Fibroblast of gingiva (primary cell): ENCODE data around the gene CCDC121.
A peak's percentile ranks its signal among the peaks of the same experiment; 100 is the strongest.
"Not testable (repeated sequence)": the region's sequence is repeated elsewhere in the genome, so short reads cannot be mapped to it uniquely, and the experiment has no call there.

Experiments used
- DNase-seq: peaks from one replicate; pipeline ENCODE4 v3.0.0-alpha.2; 2011; ENCODE audit warnings: low read depth

Gene CCDC121

DNA sequence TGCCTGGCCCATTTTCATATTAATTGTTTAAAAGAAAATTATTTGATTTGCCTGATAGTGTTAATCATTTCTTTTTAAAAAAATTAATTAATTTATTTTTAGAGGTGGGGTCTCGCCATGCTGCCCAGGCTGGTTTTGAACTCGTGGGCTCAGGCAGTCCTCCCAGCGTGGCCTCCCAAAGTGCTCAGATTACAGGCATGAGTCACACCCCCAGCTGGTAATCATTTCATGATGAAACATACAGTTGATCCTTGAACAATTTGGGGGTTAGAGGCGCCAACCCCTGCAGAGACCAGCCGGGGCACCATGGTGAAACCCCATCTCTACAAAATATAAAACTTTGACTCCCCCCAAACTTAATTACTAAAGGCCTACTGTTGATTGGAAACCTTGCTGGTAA lies 8.0 kb upstream of the CCDC121 start:
- DNase-seq, result peak; percentile 9

DNA sequence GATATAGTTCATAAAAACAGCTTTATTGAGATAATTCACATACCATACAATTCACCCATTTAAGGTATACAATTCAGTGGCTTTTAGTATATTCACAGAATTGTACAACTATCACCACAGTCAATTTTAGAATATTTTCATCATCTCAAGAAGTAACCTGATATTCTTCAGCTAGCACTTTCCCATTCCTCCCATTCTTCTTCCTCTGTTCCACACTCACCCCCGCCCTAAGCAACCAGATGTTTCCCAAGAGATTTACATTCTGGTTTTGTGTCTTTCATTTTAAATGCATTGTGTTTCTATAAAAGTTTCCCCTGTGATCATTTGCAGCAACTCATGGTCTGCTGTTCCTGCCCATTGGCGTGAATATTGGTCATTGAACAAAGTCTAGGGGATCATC lies 5.5 kb upstream of the CCDC121 start:
- peak; percentile 13 for DNase-seq

DNA sequence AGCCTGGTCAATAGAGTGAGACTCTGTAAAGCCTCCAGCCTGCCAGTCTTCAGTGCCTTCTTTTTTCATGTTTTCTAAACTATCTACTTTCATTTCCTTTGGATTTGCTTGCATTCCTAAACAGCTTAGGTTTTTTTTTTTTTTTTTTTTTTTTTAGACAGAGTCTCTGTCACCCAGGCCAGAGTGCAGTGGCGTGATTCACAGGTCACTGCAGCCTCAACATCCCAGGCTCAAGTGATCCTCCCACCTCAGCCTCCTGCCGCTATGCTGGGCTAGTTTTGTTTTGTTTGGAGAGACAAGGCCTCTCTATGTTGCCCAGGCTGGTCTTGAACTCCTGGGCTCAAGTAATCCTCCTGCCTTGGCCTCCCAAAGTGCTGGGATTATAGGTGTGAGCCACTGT lies 1.4 kb upstream of the CCDC121 start:
- not testable (repeated sequence) for DNase-seq

DNA sequence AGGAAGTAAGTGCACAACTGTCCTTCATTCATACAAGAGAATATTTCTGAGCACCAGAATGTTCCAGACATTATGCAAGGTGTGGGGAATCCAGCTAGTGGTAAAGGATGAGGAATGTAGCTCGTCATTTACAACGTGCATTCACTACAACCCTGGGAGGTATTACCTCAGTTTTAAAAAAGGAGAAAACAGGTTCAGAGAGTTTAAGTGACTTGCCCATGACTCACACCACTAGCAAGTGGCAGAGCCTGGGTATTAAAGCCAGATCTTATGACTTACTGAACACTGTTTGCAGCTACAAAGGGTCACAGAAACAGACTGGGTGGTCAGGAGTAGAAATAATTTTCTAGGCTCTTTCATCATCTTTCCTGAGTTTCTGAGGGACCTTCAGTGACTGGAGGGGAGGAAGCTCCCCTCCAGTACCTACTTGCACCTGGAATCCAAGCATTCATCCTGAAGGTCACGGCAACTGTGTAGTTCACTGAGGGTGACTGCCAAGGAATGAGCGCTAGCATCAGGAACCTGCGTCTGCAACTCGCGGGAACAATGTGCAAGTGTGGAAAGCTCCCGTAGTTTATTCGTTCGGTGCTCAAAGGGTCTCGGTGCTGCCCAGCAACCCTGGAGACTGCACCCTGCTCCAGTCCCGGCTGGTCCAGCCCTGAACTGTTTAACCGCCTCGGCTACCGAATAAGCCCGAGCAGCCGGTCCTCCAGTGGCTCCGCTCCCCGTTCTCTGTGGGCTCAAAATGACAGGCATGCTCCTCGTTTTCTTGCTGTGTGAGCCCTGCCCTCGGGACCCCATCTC lies 647 bp downstream of the CCDC121 start:
- DNase-seq, result peak; percentile 74

DNA sequence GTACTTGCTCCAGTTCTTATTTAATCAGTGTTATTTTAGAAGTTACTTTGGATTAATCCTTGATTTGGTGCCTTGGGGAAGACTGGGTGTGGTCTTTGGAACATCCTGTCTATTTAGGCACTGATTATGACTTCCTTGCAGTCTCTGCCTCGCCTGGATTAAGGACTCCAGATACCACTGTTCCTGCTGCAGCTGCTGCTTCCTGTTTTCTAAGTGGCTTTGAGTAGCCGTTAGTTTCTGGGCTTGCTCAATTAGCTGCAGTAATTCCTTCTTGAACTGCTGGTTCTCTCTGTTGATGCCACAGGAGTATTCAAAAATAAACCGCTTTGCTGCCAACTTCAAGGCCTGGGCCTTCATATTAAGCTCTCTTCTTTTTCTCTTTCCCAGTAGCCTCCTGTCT lies 1.9 kb downstream of the CCDC121 start:
- not testable (repeated sequence) for DNase-seq

DNA sequence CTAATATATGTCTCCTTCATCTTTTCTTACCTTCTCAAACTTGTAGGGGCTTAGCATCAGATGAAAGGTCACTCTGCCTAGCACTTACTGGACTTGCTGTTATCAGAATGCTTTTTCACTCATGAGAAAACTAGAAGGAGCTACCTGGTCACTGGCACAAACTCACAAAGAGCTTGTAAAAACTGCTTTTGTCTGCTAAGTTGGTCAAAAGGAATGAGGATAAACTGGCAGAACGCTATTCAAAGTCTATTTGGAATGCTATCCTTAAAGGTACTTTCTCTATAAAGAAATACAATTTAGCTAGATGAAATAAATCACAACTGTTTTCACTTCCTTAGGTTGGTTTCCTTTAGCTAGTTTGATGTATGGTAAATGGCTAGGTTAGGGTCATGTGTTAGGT lies 2.5 kb downstream of the CCDC121 start:
- not testable (repeated sequence) for DNase-seq

DNA sequence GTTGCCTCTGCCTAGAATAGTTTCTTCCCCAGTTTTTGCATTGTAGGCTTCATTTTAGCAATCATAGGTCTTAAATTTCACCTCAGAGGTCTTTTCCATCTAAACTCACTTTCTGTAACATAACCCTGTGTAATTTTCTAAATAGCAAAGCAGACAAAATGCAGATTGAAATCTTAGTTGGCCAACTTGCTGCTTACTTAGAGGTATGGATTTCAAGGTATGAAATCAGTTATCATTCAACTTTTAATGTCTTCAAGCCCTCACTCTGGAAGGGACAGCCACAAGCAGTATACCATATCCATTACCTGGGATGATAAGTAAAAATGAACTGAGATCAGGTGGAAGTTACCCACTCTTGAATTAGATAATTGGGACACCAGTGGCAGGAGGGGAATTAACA lies 3.9 kb downstream of the CCDC121 start:
- DNase-seq, result no peak

DNA sequence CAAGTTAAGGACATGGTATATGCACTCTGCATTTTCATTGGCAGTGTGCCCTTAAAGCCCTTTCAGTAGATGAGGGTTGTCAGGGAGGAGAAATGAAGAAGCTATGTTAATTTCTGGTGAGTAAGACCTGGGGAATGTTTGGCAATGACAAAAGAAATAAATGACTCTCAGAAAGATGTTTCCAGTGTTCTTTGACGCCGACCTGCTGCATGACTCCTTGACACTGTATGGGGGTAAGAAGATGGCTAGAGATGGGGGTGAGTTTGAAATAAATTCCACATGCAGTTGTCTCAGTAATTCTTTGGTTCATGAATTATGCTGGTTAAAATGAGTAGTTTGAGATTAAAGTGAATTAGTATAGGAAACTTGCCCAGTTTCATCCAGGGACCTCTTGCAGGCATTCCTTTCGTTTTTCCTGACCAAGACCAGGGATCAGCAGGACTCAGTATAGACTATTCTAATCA lies 5.9 kb downstream of the CCDC121 start:
- DNase-seq, result peak; percentile 64

DNA sequence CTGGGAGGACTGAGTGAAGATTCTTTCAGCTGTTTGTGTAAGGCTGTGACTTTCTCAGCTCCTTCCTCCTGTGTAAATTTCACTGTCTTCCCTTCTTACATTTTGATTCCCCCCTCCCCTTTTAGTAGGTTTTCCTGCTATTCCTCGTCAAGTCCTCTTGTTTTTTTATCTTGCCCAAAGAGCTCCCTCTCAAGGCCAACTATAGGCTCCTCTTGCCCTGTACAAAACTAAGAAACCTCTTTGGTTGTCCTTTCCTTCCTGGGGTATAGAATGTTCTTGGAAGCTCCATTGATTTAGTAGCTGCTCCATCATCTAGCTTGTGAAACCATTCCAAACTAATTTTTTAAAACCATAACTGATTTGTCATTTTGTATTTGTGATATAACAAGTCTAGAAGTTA lies 7.3 kb downstream of the CCDC121 start:
- no peak for DNase-seq

DNA sequence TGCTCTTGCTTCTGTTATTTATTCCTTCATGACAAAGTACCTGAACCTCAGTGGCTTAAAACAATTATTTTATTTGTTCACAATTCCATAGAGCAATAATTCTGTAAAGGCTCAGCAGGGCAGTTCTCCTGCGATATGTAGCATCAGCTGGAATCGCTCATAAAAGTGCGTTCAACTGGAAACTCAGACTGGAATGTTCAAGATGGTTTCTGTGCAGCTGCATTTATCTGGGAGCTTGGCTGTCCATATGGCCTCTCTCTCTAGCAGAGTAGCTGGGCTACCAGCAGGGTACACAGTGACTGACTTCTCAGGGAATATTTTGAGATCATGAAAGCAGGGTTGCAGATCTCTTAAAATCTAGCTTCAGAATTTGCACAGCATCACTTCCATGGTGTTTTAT lies 13.5 kb downstream of the CCDC121 start:
- no peak for DNase-seq

DNA sequence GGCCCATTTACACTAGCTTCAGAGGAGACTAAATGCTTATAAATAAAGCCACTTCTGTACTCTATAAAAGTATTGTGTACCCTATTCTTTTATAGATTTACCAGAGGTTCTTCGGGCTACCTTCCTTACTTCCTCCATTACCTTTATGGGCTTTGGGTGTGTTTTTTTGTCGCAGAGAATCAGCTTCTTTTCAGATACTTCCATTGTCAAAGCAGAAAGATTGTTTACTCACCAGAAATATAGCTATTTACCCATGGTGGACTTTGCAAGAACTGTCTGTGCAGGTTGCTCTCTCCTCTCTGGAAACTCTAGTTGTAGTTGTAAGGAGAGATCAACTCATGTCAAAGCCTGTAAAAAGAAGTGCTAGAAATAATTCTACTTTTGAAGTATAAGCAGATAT lies 14.8 kb downstream of the CCDC121 start:
- no peak for DNase-seq

DNA sequence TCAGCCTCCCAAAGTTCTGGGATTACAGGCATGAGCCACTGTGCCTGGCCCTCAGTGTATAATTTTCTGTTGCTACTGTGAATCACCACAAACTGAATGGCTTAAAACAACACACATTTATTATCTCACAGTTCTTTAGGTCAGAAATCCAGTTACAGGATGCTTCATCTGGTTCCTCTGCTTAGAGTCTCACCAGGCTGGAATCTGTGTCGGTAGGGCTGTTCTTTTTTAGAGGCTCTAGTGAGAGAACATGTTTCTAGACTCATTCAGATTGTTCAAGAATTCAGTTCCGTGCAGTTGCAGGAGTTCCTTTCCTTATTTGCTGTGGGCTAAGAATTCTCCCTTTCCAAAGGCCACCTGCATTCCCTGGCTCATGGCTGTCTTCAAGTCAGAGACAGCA lies 22.2 kb downstream of the CCDC121 start:
- no peak for DNase-seq

DNA sequence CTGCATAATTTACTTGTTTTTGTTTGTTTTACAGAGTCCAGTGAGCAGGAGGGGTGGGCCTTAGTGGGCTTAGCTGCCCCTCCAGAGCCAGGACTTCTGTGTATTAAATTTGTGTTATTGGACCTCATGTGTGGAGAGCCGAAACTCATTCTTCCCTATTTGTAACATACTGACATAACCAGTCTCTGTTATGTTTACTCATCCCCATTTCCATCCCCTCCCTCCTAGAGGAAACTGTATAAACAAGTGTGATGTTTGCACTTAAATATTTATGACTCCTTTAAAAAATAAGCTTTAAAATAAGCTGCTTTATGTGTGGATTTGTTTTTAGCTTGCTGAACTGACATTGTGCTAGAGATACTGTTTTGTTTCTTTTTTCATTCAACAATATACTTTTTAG lies 32.2 kb downstream of the CCDC121 start:
- no peak for DNase-seq

DNA sequence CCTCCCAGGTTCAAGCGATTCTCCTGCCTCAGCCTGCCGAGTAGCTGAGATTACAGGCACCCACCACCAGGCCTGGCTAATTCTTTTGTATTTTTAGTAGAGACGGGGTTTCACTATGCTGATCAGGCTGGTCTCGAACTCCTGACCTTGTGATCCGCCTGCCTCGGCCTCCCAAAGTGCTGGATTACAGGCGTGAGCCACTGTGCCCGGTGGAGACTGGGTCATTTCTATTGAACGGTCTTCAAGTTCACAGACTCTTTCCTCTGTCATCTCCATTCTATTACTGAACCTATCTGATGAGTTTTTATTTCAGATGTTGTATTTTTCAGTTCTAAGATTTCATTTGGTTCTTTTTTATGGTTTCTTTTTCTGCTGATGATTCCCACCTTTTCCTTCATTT lies 33.4 kb downstream of the CCDC121 start:
- DNase-seq, result not testable (repeated sequence)

DNA sequence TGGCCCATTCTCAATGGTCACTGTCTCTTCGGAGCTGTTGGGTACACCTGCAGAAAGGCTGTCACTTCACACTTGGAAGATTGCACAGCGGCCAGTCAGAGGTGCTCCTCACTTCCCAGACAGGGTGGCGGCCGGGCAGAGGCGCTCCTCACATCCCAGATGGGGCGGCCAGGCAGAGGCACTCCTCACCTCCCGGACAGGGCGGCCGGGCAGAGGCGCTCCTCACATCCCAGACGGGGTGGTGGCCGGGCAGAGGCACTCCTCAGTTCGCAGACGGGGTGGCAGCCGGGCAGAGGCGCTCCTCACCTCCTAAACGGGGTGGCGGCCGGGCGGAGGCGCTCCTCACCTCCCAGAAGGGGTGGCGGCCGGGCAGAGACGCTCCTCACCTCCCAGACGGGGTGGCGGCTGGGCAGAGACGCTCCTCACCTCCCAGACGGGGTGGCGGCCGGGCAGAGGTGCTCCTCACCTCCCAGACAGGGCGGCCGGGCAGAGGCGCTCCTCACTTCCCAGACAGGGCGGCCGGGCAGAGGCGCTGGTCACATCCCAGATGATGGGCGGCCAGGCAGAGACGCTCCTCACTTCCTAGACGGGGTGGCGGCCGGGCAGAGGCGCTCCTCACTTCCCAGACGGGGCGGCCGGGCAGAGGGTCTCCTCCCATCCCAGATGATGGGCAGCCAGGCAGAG lies 34.6 kb downstream of the CCDC121 start:
- not testable (repeated sequence) for DNase-seq

DNA sequence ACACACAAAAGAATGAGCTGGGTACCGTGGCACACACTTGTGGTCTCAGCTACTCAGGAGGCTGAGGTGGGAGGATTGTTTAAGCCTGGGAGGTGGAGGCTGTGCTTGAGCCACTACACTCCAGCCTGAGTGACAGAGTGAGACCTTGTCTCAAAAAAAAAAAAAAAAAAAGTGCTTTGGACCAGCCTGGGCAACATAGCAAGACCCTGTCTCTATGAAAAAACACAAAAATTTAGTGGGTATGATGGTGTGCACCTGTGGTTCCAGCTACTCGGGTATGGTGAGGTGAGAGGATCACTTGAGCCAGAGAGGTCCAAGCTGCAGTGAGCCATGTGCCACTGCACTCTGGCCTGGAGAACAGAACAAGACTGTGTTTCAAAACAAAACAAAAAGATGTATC lies 35.6 kb downstream of the CCDC121 start:
- no peak for DNase-seq

DNA sequence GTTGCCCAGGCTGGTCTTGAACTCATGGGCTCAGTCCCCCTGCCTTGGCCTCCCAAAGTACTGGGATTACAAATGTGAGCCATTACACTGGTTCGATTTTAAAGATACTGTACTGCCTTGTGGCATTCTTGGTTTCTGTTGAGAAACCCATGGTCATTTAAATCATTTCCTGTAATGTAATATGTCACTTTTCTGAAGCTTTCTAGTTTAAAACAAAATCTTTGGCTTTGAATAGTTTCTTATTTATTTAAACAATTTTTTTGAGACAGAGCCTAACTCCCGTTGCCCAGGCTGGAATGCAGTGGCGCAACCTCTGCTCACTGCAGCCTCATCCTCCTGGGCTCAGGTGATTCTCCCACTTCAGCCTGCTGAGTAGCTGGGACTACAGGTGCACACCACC lies 37.1 kb downstream of the CCDC121 start:
- peak; percentile 64 for DNase-seq

DNA sequence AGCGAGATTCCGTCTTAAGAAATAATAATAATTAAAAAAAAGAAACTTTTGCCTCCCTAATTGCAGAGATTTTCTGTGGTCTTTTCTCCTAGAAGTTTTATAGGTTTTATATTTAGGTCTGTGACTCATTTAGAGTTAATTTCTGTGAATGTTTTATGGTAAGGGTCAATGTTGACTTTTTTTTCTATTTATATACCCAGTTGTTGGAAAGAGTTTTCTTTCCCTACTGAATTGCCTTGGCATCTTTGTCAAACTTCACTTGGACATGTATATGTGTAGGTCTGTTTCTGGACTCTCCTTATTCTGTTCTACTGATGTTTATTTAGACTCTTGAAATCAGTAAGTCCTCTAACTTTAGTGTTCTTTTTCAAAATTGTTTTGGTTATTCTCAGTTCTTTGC lies 40.5 kb downstream of the CCDC121 start:
- DNase-seq, result no peak

DNA sequence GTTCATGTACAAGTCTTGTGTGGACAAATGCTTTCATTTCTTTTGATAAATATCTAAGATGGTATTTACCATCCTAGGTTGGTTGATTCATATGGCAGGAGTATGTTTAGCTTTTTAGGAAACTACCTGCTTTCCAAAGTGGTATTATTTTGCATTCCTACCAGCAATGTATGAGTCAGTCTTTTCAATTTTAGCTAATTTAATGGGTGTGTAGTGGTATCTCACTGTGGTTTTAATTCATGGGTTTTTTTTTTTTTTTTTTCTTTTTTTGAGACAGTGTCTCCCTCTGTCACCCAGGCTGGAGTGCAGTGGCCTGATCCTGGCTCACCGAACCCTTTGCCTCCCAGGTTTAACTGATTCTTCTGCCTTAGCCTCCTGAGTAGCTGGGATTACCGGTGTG lies 41.8 kb downstream of the CCDC121 start:
- DNase-seq, result no peak

DNA sequence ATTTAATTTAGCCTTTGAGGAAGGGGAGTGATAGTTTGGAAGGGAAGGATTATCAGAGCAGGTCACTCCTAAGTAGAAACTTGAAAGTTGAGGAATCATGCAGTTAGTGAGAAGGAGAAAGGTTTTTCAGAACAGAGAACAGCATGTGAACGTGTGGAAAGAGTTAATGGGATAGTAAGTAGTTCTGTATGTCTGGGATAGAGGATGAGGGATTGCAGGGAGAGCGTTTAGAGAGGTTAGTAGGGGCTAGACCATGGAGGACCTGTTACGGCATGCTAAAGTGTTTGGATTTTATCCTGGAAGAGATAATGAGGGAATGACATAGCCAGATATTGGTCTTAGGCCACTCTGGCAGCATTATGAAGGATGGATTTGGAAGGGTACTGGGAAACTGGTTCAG lies 44.2 kb downstream of the CCDC121 start:
- DNase-seq, result no peak

DNA sequence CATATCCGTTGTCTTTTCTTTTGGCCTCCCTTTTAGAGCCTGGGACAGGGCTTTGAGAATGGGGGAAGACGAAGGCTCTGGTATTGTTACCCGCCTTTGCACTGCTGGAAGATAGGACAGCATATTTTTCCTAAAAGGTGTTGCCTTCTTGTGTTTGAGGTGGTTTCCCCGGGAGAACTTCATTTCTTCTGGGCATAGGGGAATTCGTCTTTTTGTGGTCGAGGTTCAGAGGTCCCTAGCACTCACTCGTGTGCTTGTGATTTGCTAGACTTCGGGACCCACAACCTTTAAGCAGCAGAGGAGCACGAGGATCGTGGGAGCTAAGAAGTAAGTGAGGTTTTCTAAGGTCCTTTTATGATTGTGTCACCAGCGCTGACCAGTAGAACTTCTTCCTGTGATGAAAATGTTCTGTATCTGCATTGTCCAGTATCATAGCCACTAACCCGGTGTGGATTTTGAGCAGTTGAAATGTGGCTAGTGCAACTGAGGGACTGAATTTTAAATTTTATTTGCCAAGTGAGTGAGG lies 45.4 kb downstream of the CCDC121 start:
- no peak for DNase-seq

DNA sequence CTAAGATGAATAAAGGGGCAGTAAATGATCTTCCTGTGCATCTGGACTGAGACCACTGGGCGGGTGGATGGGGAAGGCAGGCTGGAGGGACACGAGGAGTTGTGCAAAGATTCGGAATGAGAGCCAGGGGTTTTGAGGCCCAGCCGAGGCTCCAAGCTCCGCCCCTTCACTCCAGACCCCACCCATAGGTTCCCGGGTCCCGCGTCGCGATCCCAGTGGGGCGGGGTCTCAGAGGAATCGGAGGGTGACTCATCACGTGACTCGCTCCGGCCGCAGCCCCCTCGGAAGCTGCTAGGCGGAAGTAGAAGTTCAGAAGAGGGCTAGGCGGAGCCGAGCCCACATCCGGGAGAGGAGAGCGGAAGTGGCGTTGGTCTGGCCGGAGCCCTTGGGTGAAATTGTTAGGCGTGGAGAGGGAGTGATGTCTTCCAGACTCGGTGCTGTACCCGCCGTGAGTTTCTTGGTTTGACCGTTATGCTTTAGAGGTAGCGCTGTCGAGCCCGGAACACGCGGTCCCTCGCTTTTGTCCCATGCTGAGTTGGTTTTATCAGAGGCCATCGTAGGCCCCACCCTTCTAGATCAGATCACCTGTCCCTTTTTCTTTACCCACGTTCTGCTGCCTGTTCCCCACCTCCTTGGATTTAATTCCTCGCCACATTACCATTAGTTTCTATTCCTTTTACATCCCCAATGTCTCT lies 46.0 kb downstream of the CCDC121 start, which contains the start of gene ZNF512:
ZNF512 (plus strand) TSS at position 348 of the 695 bp plus-strand sequence; CDS start at position 419, 71 bp downstream.
- peak; percentile 95 for DNase-seq
